GM18870 (cell line): ENCODE measurements around the gene ACACA.
"Not testable (repeated sequence)": the region's sequence is repeated elsewhere in the genome, so short reads cannot be mapped to it uniquely, and the experiment has no call there.

Experiments used
- ATAC-seq: cut with Tn5 transposase; IDR thresholded peaks from one replicate; pipeline ENCODE4 v1.9.1; 2021; ENCODE audit warnings: moderate library complexity; ENCODE audit not compliant: unreplicated experiment

ACACA gene

DNA sequence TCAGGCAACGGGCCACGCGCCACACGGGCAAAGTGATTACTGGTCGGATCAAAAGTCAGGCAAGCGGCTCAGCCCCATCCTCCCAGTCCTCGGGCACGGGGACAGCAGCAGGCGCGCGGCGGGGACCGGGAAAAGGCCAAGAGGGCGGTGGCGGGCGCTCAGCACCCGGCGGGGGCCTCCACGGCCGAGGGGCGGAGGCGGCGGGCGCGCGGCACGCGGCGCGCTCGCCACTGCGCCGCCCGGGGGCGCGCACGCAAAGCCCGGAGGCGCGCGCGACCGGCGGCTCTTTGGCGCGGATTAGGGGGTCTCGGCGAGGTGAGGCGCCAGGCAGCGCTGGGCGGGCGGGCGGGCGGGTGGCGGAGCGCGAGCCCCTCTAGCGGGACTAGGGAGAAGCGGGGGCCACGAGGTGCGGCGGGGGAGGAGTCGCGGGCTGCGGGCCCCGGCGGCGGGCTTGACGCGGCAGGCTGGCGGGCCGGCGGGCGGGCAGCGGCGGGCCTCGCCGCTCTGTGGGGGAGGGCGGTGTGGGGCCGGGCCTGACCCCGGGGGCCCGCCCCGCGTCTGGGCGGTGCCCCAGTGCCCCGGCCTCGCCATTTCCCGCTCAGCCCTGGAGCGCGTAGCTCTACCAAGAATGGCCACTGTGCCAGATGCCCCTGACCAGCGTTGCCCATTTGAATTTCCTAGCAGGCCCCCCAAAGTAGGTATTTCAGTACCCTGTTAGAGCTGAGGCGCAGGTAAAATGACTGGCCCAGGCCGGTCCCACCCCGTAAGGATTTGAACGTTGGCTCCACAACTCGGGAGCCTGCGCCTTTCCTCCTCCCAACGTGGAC, at the start of gene ACACA, which contains the start of gene TADA2A:
ACACA (minus strand) TSS at position 202 of the 827 bp plus-strand sequence. CDS start 537 bp downstream, outside the sequence.
TADA2A (plus strand) TSS at position 252 of the 827 bp plus-strand sequence. CDS start 4,480 bp downstream, outside the sequence.
- no peak for ATAC-seq

DNA sequence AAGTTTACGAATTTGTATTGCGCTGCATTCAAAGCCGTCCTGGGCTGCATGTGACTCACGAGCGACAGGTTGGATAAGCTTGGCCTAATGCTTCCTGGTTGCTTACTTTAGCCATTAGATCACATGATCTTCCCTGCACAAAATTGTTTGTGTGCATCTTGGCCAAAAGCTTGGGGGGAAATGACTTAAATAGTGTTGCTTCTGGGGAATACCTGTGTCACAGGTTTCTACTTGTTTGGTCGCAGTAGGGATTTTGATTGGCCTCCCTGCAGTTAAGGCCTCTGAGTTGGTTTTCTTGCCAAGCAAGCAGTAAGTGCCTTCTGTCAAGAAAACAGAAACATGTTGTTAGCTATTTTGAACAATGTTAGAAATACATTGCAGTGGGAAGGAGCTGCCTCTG, 43.5 kb upstream of the ACACA start:
- ATAC-seq = no peak

DNA sequence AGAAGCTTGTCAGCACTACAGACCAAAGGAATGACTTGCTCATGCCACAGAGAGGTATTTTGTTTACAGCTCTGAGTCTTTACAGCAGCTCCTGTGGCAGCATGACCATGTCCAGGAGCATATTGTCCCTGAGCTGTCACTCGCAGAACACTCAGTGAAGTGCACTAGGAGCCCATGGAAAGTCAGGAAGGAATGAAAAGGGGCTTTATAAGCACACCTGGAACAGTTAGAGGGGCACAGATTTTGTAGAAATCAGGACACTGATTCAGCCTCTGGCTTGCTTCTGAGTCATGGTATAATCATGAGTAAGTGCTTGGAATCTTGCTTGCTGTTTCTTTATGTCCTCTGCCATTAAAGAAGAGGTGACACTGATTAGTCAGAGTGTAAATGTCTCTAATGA, 41.0 kb upstream of the ACACA start:
- no peak for ATAC-seq

DNA sequence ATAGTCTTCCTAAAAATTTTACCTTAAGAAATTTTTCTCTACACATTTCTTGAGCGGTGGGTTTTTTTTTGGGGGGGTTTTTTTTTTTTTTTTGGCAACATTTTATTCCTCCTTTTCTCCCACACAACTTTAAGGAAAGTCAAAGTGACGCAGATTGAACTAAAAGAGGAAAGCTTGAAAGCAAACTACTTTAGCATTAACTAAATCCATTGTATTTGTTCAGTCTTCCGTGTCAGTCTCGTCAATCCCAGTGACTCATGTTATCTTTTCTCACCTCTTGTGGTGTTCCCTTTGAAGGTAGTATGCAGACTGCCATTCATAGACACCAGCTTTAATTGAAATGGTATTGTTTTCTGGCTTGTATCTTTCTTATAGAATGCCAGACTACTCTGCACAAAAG, 39.4 kb upstream of the ACACA start:
- ATAC-seq = no peak

DNA sequence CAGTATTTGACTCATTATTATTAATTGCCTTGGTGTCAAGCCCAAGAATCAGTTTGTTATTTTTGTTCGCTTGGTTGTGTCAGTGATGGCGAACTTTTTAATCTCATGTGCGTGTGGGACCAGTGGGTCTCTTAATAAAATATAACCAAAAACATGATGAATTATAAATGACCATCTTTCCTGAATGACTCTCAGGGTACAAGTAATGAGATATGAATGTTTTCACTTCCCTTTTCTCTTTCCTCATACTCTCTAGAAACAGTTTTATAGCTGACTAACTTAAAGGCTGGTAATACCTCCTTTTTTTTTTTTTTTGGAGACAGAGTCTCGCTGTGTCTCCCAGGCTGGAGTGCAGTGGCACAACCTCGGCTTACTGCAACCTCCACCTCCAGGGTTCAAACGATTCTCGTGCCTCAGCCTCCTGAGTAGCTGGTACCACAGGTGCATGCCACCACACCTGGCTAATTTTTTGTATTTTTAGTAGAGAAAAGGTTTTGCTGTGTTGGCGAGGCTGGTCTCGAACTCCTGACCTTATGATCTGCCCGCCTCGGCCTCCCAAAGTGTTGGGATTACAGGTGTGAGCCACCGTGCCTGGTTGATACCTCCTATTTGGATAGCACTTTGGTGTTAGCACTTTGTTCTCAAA, 34.9 kb upstream of the ACACA start:
- ATAC-seq = not testable (repeated sequence)

DNA sequence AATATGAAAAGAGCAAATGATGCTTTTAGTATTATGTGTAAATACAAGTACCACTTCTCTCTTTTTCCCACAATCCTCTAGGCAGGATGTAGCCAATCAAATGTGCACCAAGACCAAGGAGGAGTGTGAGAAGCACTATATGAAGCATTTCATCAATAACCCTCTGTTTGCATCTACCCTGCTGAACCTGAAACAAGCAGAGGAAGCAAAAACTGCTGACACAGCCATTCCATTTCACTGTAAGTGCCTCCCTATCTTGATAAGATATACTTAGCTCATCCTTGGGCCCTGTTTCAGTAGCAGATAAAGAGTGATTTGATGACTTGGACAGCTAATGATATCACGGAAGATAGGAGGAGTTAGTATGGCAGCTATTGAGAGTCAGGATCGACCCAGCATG, 33.8 kb upstream of the ACACA start:
- ATAC-seq = no peak

DNA sequence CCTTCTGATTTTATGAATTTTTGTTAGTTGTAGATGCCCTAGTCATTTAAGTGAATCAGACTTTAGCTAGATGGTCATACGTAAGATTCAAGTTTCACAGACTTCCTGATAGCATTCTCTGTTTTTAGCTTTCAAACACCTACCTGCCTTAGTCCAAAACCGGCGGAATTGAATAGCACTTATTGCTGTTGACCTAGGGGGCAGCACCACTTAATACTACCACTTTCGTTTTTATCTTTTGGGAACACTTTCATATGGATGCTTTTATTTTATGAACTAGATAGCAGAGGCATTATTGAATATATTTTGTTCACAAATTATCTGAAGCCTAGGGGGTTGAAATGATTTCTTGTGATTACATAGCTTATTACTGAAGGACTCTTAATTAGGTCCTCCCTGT, 31.5 kb upstream of the ACACA start:
- ATAC-seq = no peak

DNA sequence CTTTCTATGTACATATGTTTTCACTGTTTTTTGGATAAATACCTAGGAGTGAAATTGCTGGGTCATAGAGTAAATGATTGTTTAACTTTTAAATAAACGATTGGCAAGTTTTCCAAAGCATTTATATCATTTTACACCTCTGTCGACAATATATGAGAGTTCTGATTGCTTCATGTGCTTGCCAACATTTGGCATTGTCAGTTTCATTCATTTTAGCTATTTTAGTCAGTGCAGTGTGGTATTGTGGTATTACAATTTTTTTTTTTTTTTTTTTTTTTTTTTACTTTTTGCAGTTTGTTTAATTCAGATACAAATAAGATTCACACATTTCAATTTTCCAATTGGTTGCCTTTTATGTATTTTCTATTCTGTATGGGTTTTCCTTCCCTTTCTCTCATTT, 26.0 kb upstream of the ACACA start:
- ATAC-seq = no peak

DNA sequence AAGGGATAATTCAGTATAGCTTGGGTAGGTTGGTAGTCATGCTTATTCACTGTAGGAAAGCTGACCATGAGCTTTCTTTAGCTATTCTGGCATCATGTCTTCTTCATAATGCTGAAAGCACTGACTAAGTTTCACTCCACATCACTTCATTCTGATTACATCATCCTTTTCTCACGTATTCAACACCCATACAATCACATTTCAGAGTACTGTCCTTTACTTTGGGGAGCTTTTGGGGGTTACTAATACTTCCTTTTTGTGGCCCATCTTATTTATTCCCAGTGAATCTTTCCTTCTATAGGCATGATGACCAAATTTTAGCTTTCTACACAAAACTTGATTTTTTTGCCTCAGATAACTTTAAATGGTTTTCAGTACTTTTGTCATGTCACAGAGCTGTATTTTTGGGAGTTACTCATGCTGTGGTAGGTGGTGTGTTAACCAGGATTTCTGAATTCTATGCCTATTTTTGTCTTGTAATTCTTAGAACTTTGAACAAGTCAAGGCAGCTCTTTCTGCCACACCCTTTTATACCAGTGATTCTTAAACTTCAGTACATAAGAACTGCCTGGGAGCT, 23.5 kb upstream of the ACACA start:
- no peak for ATAC-seq

DNA sequence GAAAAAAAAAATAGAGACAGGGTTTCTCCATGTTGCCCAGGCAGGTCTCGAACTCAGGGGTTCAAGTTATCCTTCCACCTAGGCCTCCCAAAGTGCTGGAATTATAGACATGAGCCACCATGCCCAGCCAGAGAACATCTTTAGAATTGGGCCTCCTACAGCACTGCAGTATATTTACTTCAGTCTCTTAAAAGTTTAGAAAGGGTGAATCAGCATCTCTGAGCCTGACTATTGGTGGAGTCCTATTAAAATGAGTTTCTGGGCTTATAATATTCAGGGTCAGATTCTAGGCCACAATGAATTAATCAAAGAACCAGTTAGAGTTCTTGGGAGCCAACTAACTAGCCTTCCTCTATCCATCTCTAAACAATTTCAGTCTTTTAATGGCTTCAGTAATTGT, 22.8 kb upstream of the ACACA start:
- no peak for ATAC-seq

DNA sequence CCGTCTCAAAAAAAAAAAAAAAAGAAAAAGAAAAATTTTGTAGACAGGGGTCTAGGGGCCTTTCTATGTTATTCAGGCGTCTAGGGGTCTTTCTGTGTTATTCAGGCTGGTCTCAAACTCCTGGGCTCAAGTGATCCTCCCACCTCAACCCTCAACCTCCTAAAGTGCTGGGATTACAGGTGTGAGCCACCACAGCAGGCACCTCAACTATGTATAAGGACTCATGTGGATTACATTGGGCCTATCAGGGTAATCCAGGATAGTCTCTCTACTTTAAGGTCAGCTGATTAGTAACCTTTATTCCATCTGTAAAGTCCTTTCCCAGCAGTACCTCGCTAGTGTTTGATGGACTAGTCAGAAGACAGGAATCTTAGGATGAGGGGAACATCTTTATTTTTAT, 22.4 kb upstream of the ACACA start:
- no peak for ATAC-seq

DNA sequence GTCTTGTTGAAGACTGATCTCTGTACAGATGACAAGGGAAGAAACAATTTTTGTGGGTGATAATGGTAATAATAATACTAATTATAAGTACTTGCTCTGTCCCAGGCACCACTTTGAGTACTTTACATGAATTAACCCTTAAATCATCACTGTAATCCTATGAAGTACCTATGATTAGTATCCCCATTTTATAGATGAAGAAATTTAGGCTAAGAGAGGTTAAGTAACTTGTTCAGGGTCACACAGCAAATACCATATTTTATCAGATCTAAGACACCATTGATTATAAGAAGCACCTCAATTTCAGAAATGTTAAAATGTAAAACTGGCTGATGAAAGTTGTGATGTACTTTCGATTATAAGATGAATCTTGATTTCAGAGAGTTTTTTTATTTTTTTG, 18.6 kb upstream of the ACACA start:
- ATAC-seq = no peak

DNA sequence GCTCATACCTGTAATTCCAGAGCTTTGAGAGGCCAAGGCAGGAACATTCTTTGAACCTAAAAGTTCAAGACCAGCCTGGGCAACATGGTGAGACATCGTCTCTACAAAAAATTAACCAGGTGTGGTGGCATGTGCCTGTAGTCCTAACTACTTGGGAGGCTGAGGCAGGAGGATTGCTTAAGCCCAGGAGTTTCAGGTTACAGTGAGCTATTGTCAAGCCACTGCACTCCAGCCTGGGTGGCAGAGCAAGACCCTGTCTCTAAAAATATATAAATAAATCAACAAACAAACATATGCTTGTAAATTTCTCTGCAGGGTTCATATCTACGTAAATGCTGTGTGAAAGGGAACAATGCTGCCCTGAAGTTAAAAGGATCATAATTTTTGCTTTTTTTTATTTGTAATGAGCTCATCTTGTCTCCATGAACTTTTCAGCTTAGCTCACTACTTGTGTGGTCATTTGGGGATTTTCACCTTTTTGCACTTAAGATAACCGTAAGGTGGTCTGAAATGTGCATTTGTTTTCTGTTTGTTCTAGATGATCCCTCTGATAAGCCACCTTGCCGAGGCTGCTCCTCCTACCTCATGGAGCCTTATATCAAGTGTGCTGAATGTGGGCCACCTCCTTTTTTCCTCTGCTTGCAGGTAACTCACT, 16.5 kb upstream of the ACACA start:
- ATAC-seq = no peak

DNA sequence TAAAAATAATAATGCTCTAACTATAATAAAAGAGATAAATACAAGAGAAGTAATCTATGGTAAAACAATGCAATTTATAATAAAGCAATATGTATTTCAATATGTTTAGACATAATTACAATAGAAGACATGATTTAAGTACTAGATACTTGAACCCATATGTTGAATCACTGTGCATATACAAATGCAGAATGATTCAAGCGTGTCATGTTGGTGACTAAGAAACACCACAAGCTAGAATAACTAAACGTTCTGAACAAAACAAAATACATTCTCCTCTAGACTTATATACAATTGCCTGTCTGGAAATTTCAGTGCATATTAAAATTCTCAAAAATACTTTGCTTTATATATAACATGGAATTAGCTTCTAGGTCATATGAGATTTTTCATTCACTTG, 11.2 kb upstream of the ACACA start:
- ATAC-seq = no peak

DNA sequence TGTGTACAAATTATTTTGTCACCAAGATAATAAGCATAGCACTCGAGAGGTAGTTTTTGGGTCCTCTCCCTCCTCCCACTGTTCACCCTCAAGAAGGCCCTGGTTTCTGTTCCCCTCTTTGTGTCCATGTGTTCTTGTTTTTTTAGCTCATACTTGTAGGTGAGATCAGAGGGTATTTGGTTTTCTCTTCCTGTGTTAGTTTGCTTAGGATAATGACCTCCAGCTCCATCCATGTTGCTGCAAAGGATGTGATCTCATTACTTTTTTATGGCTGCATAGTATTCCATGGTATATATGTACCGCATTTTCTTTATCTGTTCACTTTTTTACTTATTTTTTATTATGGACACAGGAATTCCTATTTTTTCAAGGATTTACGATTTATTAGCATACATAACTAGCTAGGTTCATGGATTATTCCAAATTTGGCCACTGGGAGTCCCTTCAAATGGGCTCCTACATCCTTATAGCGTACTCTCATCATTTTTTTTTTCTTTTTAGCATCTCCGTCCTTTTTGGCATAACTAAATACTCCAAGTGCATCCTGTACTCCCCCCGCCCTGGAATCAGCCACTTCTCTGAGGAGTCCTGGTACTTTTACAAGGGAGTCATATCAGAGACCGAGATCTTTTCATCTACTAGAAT, 7.4 kb upstream of the ACACA start:
- no peak for ATAC-seq

DNA sequence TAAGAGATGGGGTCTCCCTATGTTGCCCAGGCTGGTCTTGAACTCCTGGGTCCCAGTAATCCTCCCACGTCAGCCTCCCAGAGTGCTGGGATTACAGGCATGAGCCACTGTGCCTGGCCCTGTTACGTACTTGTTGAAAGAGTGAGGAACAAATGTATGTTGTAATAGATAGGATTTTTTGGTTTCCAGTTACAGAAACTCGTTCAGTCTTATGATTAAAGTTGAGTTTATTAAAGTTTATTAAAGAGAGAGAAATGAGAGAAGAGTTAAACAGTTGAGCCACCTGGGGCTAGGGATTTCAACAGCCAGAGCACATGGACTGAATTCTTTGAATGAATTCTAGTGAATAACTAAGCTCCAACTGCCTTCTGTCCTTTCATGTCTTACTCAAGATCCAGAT, 3.7 kb upstream of the ACACA start:
- ATAC-seq = no peak

DNA sequence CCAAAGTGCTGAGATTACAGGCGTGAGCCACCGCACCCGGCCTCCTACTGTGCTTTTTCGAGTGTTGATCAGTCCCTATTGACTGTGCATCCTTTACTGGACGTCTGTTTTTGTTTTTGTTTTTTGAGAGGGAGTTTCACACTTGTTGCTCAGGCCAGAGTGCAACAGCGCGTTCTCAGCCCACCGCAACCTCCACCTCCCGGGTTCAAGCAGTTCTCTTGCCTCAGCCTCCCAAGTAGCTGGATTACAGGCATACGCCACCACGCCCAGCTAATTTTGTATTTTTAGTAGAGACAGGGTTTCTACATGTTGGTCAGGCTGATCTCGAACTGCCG, 1.5 kb upstream of the ACACA start:
- not testable (repeated sequence) for ATAC-seq

DNA sequence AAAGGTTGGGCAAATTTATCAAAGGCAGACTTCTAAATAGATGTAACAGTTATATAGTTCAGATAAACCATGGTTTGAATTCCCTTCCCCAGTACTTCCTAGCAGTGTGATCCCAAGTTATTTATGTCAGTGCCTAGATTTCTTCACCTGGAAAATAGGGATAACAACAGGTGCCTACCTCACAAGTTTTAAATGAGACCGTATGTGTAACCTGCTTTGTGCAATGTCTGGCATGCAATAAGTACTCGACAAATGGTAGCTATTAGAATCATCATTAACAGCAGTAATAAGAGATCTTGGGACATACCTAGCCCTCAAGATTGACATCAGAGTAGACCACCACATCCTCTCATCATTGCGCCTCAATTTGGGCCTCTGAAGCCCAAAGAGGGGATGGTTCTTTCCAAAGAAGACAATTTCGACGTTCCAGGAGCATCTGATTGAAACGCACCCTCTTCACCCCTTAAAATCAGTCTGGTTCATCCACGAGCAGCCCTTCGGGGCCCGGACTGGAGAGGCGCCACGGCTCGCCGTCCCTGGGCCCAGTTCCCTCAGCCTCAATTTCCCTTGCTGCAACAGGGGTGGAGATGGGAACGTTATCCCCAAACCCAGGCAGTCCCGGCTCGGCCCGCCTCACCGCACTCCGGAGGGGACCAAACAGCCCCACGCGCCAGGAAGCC, 541 bp downstream of the ACACA start:
- ATAC-seq = no peak

DNA sequence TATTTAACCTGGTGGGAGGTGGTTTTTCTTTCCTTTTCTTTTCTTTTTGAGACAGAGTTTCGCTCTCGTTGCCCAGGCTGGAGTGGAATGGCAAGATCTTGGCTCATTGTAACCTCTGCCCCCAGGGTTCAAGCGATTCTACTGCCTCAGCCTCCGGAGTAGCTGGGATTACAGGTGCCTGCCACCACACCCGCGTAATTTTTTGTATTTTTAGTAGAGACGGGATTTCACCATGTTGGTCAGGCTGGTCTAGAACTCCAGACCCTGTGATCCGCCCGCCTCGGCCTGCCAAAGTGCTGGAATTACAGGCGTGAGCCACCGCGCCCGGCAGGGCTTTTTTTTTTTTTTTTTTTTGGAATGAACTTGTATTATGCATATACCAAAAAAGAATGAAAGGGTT, 1.1 kb downstream of the ACACA start:
- ATAC-seq = not testable (repeated sequence)

DNA sequence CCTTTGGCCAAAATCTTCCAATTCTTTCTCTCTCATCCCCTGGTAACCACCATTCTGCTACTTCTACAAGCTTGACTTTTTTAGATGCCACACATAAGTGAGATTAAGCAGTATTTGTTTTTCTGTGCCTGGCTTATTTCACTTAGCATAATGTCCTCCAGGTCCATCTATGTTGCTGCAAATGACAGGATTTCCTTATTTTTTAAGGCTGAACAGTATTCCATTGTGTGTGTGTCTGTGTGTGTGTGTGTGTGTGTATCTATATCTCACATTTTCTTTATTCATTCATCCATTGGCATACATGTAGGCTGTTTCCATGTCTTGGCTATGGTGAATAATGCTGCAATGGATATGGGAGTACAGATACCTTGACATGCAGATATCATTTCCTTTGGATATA, 6.1 kb downstream of the ACACA start:
- no peak for ATAC-seq
